ENCODE measurements around the gene BPIFB6.
A peak's percentile ranks its signal among the peaks of the same experiment; 100 is the strongest.

BPIFB6 gene, protein sequence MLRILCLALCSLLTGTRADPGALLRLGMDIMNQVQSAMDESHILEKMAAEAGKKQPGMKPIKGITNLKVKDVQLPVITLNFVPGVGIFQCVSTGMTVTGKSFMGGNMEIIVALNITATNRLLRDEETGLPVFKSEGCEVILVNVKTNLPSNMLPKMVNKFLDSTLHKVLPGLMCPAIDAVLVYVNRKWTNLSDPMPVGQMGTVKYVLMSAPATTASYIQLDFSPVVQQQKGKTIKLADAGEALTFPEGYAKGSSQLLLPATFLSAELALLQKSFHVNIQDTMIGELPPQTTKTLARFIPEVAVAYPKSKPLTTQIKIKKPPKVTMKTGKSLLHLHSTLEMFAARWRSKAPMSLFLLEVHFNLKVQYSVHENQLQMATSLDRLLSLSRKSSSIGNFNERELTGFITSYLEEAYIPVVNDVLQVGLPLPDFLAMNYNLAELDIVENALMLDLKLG

DNA sequence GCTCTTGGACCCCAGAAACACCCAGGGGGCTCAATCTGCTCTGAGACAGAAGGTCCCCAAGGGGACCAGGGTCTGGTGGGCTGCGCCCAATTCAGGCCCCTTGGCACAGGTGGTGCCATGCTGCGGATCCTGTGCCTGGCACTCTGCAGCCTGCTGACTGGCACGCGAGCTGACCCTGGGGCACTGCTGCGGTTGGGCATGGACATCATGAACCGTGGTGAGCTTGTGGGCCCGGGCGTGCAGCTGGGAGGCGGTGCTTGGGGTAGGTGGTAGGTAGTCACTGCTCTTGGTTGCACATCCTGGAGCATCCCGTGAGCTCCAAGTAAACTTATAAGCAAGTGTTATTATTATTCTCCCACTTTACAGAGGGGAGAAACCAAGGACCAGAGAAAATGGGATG lies at the start of gene BPIFB6:
TSS of gene BPIFB6 (plus strand) at position 118 of the 400 bp plus-strand sequence. CDS start at position 118, 0 bp downstream.
- no peak for DNase-seq

DNA sequence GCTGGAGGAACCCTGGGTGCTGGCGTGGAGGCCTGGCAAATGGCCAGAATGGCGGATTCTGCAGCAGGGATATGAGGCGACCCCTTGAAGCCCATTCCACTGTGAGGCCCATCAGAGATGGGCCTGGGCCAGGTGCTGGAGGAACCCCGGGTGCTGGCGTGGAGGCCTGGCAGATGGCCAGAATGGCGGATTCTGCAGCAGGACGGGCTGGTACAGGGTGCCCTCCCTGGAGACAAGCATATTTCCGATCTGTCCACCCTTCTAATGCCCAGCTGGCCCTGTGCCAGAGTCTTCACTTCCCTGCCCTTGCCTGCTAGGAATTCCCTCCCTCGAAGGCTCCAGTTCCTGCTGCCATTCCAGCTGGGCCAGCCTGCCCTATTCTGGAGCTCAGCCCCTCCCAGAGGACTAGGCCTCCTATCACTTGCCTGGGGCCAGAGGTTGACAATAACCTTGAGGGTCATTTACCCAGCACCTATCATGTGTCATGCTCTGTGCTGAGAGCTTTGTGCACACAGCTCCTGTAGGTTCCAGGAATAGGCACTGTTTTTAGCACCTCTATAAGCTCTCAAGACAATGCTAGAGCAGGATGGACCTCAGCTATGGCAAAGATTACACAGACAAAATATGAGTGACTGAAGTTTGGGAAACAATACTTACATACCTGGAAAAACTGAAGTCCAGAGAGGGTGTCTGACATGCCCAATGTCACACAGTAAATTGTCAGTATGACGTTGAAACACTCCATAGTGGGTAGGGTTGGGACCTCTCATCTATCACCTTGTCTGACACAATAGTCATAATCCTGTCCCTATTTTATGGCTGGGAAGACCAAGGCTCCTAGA lies 48.6 kb upstream of the BPIFB6 start:
- no peak for DNase-seq

DNA sequence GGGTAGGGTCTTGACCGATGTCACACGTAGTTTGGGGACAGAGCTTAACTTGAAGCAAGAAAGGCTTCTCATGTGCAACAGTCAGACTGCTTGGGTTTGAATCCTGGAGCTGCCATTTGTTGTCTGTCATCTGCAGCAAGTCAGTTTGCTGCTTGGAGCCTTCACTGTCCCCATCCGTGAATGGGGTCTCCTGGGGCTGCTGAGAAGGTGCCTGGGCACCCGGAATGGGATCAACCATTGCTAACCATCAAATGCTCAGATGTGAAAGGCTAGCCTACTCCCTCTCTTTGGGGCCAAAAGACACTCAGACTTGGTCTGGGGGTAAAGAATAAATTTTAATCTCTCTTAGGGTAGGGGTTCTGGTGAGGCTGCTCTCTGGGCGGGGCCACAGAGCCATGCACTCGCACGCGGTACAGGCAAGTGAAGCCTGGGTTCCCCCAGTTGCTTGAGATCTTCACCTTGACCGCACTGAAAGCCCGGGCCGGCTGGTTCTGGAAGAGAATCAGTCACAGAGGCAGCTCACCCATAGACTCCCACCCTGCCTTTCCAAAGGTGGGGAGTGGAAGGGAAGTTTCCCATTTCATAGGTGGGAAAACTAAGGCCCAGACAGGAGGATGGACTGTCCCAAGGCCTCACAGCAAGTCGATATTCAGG lies 47.9 kb upstream of the BPIFB6 start:
- no peak for DNase-seq

DNA sequence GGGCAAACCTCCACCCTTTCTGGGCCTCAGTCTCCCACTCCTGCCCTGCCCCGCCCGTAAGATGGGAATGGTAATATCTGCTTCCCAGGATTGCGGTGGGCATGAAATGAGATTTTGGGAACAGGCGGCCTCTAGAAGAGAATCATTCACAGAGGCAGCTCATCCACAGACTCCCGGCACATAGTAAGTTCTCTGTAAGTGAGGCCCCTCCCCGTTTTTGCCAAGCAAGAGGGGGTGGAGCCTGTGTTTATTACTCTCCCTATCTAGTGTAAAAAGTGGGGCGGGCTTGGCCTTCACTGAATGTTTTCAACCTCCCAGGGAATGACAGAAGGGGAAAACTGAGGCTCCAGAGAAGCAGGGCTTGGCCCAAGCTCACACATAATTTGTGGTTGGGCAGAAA lies 47.3 kb upstream of the BPIFB6 start:
- DNase-seq: peak in 1 of 2 experiments; percentile 57

DNA sequence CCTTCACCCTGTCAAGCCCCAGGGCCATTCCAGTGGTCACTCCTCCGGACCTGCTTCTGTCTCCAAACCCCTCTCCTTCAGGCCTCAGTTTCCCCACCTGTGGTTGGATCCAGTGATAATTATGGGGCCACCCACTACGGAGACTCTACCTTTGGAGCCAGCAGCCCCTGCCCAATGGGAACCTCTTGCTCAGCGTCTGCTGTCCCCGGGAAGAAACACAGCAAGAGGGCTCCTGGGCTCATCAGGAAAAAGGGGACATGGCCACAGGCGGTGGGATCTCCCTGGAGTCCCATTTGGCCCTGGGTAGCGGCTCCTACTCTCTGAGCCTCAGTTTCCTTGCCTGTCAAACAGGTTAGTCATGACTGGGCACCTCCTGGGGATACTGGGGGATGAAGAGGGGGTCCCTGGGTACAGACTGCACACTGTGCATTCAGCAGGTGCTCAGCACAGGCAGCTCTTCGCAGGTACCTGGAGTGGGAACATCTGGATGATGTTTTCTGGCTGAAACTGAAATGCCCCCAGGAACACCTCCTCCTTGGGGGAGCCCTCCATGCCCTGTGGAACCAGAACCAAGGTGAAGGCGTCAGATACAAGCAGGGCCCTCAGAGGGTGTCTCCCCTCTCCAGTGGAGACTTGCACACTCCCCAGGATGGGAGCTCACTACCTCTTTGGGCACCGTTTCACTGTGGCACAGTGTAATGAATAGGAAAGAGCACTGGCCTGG lies 46.7 kb upstream of the BPIFB6 start:
- no peak for DNase-seq

DNA sequence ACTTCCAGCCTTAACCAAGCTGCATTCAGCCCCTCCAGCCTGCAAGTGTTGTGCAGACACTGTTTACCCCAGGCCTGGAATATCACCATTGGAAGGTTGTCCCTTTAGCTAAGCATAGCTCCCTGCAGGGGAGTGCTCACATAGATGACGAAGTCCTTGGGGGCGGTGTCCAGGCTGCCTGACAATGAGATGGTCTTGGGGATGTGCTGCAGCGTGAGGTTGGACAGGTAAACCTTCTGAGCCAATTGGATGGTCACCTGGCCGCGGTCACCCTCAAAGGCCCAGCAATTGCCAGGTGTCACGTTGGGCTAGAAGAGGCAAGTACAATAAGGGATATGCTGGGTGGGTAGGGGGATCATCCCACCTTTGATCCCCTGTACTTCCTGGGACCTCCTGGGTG lies 45.9 kb upstream of the BPIFB6 start:
- DNase-seq: no peak

DNA sequence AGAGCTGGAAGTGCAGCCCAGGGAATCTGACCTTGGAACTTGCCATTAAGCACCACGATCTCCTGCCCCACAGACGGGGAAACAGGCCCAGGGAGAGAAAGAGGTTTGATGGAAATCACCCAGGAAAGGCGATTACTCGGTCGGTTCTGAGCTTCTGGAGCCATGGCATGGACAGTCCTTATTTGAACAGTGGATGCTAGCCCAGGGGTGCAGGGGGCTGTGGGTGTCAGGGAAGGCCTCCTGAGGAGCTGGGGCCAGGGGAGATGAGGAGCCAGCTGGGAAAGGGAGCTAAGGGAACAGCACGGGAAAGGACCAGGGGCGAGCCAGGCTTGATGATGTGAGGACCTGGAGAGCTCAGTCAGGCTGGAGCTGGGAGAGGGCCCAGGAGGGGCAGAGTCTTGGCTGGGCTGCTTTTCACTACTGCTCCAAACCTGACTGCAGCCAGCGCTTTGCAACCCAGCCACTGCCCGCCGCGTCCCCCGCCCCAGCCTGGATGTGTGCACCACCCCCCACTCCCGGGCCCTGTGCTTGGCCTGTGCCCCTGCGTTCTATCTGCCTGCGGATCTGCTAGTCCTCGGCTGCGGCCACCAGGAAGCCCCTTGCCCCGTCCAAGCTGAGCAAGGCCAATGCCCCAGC lies 45.0 kb upstream of the BPIFB6 start:
- DNase-seq: no peak

DNA sequence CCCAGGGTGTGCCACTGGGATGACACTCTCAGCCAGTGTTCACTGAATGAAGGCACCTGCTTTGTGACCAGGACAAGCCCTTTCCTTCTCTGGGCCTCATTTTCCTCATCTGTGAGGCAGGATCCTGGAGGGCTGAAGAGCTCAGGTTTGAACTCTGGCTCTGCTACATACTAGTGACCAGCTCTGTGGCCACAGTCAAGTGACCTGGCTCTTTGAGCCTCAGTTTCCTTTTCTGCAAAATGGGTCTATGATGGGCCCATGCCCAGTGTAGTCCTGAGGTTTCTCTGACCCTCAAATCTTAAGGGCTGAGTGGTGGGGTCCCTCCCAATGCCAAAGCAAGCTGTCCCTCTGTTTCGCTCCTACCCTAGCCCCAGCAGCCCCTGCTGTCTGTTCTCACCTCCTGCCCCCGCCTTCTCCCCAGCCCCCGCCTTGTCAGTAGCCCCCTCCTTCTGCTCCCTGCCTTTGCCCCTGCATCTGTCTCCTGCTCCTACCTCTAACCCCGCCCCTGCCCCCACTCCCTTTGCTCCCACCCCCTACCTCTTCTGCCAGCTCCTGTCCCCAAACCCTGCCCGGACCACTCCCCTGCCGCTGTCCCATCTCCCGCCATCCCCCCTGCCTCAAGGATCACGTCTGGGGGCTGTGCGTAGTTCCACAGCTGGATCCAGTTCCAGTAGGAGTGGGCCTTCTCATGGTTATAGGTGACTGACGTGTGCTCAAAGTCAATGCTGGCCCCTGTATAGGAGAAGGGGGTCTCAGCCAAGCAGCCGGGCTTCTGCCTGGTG lies 44.2 kb upstream of the BPIFB6 start:
- DNase-seq: no peak

DNA sequence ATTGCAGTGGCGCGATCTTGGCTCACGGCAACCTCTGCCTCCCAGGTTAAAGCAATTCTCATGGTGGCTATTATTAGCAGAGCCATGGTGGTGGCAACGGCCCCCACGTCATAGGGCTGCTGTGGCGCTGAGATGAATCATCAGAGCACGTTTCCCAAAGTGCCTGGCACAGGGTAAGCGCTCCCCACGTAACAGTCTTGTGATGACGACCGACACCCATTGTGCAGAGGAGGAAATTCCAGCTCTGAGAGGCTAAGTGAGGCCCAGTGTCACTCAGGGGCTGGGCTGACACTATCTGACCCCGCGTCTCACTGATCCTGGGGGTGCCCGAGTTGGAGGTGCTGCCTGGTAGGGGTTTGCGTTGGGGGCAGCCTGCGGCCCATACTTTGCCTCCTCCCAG lies 43.4 kb upstream of the BPIFB6 start:
- no peak for DNase-seq

DNA sequence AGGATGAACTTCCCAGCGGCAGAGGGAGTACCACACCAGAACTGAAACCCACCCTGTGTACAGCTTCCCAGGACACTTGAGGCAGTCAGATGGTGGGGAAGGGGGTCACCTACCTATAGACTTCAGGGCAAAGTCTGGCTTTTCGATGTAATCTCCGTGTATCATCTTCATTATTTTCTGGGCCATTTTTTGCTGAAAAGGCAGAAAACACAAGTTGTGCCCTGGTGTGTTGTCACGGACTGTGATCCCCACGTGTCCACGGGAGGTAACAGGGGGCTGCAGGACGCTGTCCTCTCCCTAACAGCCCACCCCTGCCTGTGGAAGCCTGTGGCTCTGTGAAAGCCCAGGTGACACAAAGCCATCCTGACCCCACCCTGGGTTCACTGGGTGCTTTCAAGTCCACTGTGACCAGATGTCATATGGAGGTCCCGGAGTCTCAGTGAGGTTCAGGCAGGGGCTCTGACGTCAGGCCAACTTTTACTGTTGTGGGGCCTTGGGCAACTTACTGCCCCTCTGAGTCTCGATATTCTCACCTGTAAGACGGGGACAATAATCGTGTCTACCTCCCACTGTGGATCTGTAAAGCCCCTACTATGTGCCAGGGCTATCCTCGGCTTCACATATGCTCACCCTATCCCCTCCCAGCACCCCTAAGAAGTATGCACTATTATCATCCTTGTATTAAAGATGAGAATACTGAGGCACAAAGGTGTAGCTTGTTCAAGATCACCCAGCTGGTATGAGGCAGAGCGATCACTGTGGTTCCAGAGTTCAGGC lies 41.8 kb upstream of the BPIFB6 start:
- DNase-seq: no peak

DNA sequence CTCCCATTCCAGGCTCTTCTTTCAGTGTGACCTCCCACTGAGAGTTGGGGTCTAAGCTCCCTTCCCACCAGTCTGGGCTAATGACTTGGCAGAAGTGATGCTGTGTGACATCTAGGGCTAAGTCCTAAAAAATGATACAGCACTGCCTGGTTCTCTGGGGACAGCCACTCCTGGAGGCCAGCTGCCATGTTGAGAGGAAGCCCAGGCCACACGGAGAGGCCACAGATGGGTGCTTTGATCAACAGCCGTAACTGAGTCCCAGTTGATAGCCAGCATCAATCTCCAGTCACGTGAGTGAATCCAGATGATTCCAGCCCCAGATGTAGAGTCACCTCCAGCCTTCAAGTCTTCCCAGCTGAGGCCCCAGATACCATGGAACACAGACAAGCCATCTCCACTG lies 41.0 kb upstream of the BPIFB6 start:
- no peak for DNase-seq

DNA sequence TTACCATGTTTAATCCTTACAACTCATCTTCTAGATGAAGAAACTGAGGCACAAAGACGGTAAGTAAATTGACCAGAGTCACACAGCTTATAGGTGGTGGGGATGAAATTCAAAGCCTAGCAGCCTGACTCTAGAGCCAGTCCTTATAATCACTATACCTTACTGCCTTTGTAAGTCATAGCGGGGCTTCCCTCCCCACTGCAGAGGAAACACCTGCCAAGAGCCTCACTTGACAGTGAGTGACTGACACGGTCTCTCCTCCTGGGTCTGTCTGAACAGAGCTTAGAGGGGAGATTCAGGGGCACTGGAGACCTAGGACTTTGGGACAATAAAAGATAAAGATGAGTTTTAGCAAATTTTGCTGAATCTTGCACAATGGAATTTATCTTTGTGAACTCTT lies 40.1 kb upstream of the BPIFB6 start:
- no peak for DNase-seq

DNA sequence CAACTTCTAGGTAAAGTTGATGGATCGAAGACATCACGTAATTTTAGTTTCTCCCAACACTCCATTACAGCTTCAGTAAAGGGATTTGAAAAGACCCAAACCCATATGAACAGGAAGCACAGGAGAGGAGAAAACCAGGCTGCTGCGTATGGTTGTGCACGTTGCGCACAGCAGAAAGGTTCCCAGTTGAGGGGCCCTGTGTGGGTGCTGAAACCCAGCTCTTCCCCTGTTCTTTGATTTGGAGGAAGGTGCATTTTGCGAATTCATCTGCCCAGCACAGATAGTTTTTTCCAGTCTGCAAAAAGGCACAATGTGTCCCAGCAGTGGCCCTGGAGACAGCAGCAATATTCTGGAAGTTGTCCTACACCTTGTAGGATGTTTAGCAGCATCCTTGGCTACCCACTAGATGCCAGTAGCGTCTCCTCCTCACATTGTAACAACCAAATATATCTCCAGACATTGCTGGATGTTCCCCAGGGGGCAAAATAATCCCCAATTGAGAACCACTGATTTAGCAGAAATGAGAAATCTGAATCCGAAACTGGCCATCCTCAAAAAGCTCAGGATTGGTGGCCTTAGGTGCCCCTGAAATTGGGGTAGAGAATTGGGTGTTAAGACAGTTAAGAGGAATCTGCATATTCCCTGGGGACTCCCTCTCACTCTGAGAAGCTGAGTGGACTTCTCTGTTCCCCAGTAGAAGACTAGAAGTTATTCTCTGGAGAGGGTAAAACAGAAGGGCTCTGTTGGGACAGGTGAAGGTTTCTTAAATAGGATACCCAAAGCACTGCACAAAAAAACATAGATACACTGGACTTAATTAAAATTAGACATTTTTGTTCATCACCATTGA lies 39.4 kb upstream of the BPIFB6 start:
- no peak for DNase-seq

DNA sequence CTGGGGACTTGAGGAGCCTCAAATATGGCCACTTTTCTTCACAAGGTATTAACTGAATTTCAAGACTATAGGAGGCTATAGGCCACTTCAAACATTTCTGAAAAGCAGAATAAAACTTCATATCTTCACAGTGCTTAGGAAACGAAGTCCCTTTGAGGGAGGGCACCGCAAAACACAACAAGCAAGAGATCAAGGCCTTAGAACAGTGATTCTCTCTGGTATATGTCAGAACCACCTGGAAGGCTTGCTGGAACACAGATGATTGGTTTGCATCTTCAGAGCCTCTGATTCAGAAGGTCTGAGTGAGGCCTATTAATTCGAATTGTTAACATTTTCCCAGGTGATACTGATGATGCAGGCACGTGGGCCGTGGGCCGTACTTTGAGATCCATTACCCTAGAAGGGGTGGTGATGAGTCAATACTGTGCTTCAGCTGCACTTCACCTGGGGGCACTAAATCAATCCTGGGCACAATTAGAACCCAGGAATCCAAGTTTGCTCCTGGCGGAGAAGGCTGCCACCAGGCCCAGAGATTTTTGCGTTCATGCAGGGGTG lies 37.9 kb upstream of the BPIFB6 start:
- DNase-seq: no peak

DNA sequence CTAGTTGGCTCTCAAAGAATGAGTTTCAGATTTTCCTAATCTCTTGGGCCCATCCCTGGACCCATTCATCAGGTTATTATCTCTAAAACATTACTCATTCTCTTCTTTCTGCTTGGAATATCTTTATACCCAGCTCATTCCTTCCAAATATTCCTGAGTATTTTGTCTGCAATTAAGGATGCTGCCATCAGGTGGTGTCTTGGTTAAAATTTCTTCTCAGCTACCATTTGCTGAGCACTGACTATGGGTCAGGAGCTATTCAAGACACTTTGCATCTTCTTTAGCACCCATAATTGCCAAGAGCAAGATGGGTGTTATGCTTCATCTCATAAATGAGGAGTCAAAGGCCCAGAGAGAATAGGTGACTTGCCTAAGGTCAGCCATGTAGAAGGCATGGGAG lies 35.6 kb upstream of the BPIFB6 start:
- DNase-seq: no peak

DNA sequence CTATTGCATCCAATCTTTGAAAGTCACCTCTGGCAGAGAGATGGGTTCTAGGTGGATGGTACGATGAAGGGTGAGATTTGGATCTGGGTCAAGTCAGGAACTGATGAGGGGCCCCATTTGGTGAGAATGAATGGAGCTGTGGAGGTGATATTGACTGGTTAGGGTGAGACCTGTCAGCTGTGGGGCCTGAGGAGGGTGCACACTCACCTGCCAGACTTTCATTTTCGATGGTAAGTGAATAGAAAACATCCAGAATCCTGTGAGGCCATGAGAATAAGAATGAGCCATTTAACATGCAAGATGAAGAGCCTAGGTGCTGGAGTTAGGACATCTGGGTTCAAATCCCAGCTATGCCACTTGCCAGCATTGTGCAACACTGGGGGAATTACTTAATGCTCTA lies 34.0 kb upstream of the BPIFB6 start:
- DNase-seq: no peak

DNA sequence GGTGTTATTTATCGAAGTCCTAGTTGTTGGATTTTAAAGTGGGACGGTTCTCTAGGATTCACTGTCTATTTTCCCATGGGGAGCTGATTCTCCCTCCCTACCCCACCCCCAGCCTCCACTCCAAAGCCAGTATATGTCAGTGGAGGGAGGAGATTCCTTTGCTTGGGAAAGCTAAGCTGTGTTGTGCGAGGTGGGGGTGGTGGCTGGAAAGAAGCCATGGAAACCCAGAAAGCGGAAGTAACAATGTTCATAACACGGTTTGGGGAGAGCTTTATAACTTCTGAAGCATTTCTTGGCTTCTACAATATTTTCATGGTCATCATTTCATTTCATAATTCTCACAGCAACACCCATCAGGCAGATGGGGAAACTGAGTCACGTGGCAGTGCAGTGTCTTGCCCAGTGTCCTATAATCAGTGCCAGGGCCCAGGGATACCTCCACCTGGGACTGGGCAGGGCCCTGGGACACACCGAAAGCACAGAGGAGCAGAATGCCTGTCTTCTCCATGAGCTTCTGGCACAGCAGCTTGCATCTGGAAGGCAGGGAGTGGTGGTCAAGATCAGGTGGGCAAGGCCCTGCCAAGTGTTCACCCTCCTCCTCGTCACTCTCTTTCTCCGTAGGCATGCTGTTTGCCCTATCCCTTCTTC lies 31.7 kb upstream of the BPIFB6 start:
- no peak for DNase-seq

DNA sequence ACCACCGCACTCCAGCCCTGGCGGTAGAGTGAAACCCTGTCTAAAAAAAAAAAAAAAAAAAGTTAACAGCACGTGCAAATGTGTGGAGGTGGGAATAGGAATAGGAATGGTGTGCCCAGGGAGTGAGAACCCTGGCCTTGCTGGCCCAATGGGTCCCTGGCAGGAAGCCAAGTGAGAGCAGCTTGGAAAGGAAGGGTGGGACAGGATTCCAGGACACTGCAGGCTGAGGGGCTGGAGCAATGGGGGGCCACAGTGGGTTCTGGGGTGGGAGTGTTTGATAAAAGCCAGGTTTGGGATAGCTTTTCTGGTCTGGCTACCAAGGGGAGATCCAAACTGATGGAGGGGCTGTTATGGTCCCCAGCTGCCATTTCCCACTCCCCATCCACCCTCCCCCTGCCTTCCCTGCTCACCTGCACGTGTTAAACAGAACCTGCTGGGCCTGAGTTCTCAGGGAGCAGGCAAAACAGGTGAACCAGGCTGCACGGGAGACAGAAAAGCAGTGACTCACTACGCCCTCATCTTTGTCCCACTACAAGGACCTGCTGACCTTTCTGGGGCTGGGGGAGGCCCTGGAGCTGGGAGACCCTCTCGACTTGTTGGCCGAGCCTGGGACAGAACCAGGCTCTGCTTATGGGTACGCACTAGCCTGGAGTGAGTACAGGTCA lies 30.5 kb upstream of the BPIFB6 start:
- DNase-seq: no peak

Measured in SW 1271 (cell line).